Trophoblast cell (in vitro differentiated cells and primary cell): ENCODE results near the gene TTLL5.

Experiments used
- DNase-seq, 2 donors: peaks; one replicate each; pipeline ENCODE4 v3.0.0-alpha.2; 2016
- H2AFZ ChIP-seq: 2 replicates; pipeline ENCODE4 v1.6.1; 2013; ENCODE audit warnings: low read length, moderate library complexity, mild to moderate bottlenecking; ENCODE audit not compliant: insufficient read depth, poor library complexity
- H2AK5ac ChIP-seq: 2 replicates; pipeline ENCODE4 v1.6.1; 2013; ENCODE audit warnings: mild to moderate bottlenecking, low read length
- H2BK120ac ChIP-seq: 2 replicates; pipeline ENCODE4 v1.6.1; 2013; ENCODE audit warnings: low read length, mild to moderate bottlenecking, moderate library complexity; ENCODE audit not compliant: insufficient read depth, poor library complexity
- H2BK12ac ChIP-seq: 2 replicates; pipeline ENCODE4 v1.6.1; 2013; ENCODE audit warnings: mild to moderate bottlenecking, low read length, moderate library complexity
- H2BK5ac ChIP-seq: 2 replicates; pipeline ENCODE4 v1.6.1; 2013; ENCODE audit warnings: low read length, low read depth, moderate library complexity, mild to moderate bottlenecking; ENCODE audit not compliant: poor library complexity
- H3K14ac ChIP-seq: 2 replicates; pipeline ENCODE4 v1.6.1; 2013; ENCODE audit warnings: mild to moderate bottlenecking, low read length
- H3K18ac ChIP-seq: 2 replicates; pipeline ENCODE4 v1.6.1; 2013; ENCODE audit warnings: mild to moderate bottlenecking, low read length
- H3K23ac ChIP-seq: 2 replicates; pipeline ENCODE4 v1.6.1; 2013; ENCODE audit warnings: low read length
- H3K27ac ChIP-seq: 2 replicates; pipeline ENCODE4 v1.5.1; 2013; ENCODE audit warnings: low read depth, mild to moderate bottlenecking, inconsistent platforms, low read length, moderate library complexity
- H3K27me3 ChIP-seq: 2 replicates; pipeline ENCODE4 v1.6.1; 2013; ENCODE audit warnings: inconsistent platforms, mild to moderate bottlenecking, low read length, moderate library complexity; ENCODE audit not compliant: insufficient read depth
- H3K36me3 ChIP-seq, 2 experiments: 1 replicate in 1 of 2; 2 replicates in 1 of 2; pipeline ENCODE4 v1.6.1; 2013; ENCODE audit warnings: low read length in 2 of 2, mild to moderate bottlenecking in 2 of 2, moderate library complexity in 1 of 2; ENCODE audit not compliant: insufficient read depth in 2 of 2, control insufficient read depth in 1 of 2
- H3K4ac ChIP-seq: 2 replicates; pipeline ENCODE4 v1.6.1; 2013; ENCODE audit warnings: low read depth, mild to moderate bottlenecking, low read length, moderate library complexity
- H3K4me1 ChIP-seq, 2 experiments: 1 replicate in 1 of 2; 2 replicates in 1 of 2; pipeline ENCODE4 v1.6.1; 2013; ENCODE audit warnings: low read length in 2 of 2, mild to moderate bottlenecking in 2 of 2, moderate library complexity in 1 of 2; ENCODE audit not compliant: insufficient read depth in 2 of 2, control insufficient read depth in 1 of 2
- H3K4me2 ChIP-seq: 2 replicates; pipeline ENCODE4 v1.6.1; 2013; ENCODE audit warnings: inconsistent platforms, mild to moderate bottlenecking, low read length, moderate library complexity
- H3K4me3 ChIP-seq: 2 replicates; pipeline ENCODE4 v1.5.1; 2013; ENCODE audit warnings: mild to moderate bottlenecking, low read depth, low read length, inconsistent platforms
- H3K79me1 ChIP-seq: one replicate; pipeline ENCODE4 v1.6.1; 2013; ENCODE audit warnings: low read length
- H3K79me2 ChIP-seq: 2 replicates; pipeline ENCODE4 v1.6.1; 2013; ENCODE audit warnings: low read length, mild to moderate bottlenecking; ENCODE audit not compliant: control insufficient read depth, insufficient read depth, poor library complexity
- H3K9ac ChIP-seq: 2 replicates; pipeline ENCODE4 v1.6.1; 2013; ENCODE audit warnings: mild to moderate bottlenecking, low read length
- H3K9me3 ChIP-seq: 2 replicates; pipeline ENCODE4 v1.6.1; 2013; ENCODE audit warnings: low read depth, mild to moderate bottlenecking, control low read depth, inconsistent platforms, low read length; ENCODE audit not compliant: insufficient read depth
- H4K12ac ChIP-seq: 2 replicates; pipeline ENCODE4 v1.6.1; 2013; ENCODE audit warnings: low read depth, mild to moderate bottlenecking, low read length, moderate library complexity
- H4K8ac ChIP-seq: 2 replicates; pipeline ENCODE4 v1.6.1; 2013; ENCODE audit warnings: low read depth, mild to moderate bottlenecking, low read length, moderate library complexity
- H4K91ac ChIP-seq: one replicate; pipeline ENCODE4 v1.6.1; 2013; ENCODE audit warnings: low read depth, mild to moderate bottlenecking, low read length, moderate library complexity
- WGBS: extraction: QIAGEN DNeasy Blood & Tissue Kit; methylation state at CpG from one replicate; pipeline ENCODE4 v1.1.7; 2013; ENCODE audit warnings: missing lambda C conversion rate; ENCODE audit not compliant: insufficient read length, insufficient coverage; ENCODE audit errors: extremely low coverage; 5-methylcytosine and 5-hydroxymethylcytosine counted together

The TTLL5 gene

DNA sequence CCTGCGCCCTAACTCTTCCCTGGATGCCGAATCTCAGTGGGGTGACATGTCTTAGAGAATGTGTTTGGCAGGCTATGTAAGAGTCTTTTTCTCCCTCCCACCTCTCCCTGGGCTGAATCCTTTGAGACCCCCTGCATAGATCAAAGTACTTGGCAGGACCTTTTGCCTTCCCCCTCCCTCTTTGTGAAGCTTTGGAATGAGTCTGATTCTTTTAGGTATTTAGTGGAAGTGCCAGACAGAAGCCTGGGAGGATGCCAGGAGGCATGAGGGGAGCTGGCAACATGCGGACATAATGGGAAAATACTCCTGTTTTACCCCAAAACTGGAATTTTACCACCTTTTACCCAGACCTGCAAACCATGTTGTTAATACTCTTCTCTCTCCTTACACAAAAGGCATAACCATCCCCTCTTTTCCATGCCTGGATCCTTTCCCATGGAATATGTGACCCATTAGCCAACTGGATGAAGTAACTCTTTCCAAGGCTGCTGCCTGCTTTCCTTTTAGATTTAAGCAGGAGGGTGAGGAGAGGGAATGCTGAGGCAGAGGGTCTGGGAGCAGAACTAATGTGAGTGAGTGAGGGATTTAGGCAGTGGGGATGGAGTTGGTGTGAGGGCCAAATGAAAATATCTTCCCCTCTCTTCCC, 41.7 kb downstream of the TTLL5 start:
- no peaks in the 10 kb centered on the region for H3K79me1 ChIP-seq
- no peak overlapping the region for H3K23ac ChIP-seq
- no peak overlapping the region for H2BK120ac ChIP-seq
- H3K9ac ChIP-seq: no peak overlapping the region
- no peak overlapping the region for H2AFZ ChIP-seq
- H3K18ac ChIP-seq: no peak overlapping the region
- no peak overlapping the region for H3K4ac ChIP-seq
- H3K14ac ChIP-seq: no peak overlapping the region
- H3K4me1 ChIP-seq: no peaks in the 10 kb centered on the region
- no peak overlapping the region for H4K91ac ChIP-seq
- DNase-seq: no peak
- no peaks in the 10 kb centered on the region for H3K79me2 ChIP-seq
- H3K27ac ChIP-seq: no peak overlapping the region
- H4K8ac ChIP-seq: no peak overlapping the region
- H3K4me3 ChIP-seq: no peak overlapping the region
- H3K27me3 ChIP-seq: no peaks in the 10 kb centered on the region
- no CpG with 5 or more reads among the region's 3 CpGs for WGBS
- H4K12ac ChIP-seq: no peak overlapping the region
- H2AK5ac ChIP-seq: no peak overlapping the region
- H3K4me2 ChIP-seq: no peak overlapping the region
- peaks cover 13% of the 10 kb centered on the region in 2 experiments for H3K36me3 ChIP-seq
- H2BK5ac ChIP-seq: no peak overlapping the region
- no peak overlapping the region for H2BK12ac ChIP-seq
- no peaks in the 10 kb centered on the region for H3K9me3 ChIP-seq

- no CpG with 5 or more reads among the region's 1 CpG for WGBS
- Histone ChIP-seq H3K79me1 (no peaks in the 10 kb centered on the region), H3K4me1 (no peaks in the 10 kb centered on the region), H3K14ac (no peak overlapping the region), H4K91ac (no peak overlapping the region), H3K9me3 (no peaks in the 10 kb centered on the region), H4K8ac (no peak overlapping the region), H2BK12ac (no peak overlapping the region), H3K9ac (no peak overlapping the region), H3K4ac (no peak overlapping the region), H3K4me3 (no peak overlapping the region), H2AFZ (no peak overlapping the region), H4K12ac (no peak overlapping the region), H3K4me2 (no peak overlapping the region), H3K27ac (no peak overlapping the region), H3K18ac (no peak overlapping the region), H3K23ac (no peak overlapping the region), H2AK5ac (no peak overlapping the region), H2BK120ac (no peak overlapping the region), H3K27me3 (no peaks in the 10 kb centered on the region), H3K79me2 (no peaks in the 10 kb centered on the region), H3K36me3 (peaks cover 13 to 14% of the 10 kb centered on the region in 2 experiments), H2BK5ac (no peak overlapping the region)
- no peak for DNase-seq
Measured at GRCh38 chr14:75703467-75703866, 42.4 kb downstream of the TTLL5 start.

DNA sequence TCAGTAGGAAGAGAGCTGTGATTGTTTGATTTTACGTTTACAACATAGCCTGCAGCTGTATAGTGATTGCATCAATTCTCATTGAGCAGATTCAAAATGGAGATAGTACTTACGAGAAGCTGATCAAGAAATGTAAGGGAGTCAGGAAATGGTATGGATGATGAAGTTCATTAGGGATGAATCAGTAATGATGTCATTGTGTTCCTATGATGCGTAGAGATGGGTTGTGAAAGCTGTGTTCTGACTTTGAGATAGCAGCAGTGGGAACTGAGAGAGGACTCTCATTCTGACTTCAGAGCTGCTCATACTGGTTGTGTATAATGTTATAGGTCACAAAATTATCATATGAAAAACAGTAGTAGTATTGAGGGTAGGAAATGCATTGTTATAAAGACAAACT, 44.0 kb downstream of the TTLL5 start:
- H3K9me3 ChIP-seq: no peaks in the 10 kb centered on the region
- no peak overlapping the region for H3K23ac ChIP-seq
- no peak overlapping the region for H3K9ac ChIP-seq
- no peak overlapping the region for H3K4me3 ChIP-seq
- H3K27ac ChIP-seq: no peak overlapping the region
- H2AFZ ChIP-seq: no peak overlapping the region
- no peaks in the 10 kb centered on the region for H3K4me1 ChIP-seq
- H4K91ac ChIP-seq: no peak overlapping the region
- H4K12ac ChIP-seq: no peak overlapping the region
- no peak overlapping the region for H4K8ac ChIP-seq
- H3K36me3 ChIP-seq: peaks cover 7 to 11% of the 10 kb centered on the region in 2 experiments
- no peak overlapping the region for H2BK5ac ChIP-seq
- H2AK5ac ChIP-seq: no peak overlapping the region
- no peak overlapping the region for H3K4me2 ChIP-seq
- H3K14ac ChIP-seq: no peak overlapping the region
- H3K79me2 ChIP-seq: no peaks in the 10 kb centered on the region
- no peaks in the 10 kb centered on the region for H3K79me1 ChIP-seq
- peak in 1 of 2 donors; percentile 71 for DNase-seq
- WGBS: no CpG with 5 or more reads among the region's 3 CpGs
- no peak overlapping the region for H3K4ac ChIP-seq
- H3K27me3 ChIP-seq: no peaks in the 10 kb centered on the region
- H2BK120ac ChIP-seq: no peak overlapping the region
- no peak overlapping the region for H2BK12ac ChIP-seq
- H3K18ac ChIP-seq: no peak overlapping the region

DNA sequence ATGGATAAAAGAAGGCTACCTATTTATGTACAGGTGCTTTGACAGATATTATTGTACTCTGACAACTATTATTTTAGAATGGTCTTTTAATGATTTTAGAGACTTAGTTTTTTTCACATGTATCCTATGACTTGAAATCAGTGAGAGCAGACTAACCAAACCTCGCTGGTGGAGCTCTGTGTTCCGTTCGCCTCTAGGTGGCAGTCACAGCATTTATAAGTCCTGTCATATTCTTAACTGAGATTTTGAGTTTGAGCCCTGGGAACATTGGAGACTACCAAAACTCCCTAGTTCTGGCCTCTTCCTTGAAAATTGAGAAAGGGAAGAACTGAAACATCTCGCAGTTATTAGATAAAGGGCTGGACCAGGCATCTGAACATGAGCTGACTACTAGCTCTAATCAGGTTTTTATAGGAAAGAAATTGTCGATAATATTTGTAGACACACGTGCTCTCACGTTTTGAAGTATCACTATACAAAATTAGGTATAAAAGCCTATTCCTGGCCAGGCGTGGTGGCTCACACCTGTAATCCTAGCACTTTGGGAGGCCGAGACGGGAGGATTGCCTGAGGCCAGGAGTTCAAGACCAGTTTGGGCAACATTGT, 48.3 kb downstream of the TTLL5 start:
- H4K8ac ChIP-seq: no peak overlapping the region
- H2BK12ac ChIP-seq: no peak overlapping the region
- peak; percentile 67 to 90 for DNase-seq
- no peaks in the 10 kb centered on the region for H3K9me3 ChIP-seq
- no peak overlapping the region for H3K18ac ChIP-seq
- WGBS: no CpG with 5 or more reads among the region's 10 CpGs
- H3K4me1 ChIP-seq: peaks cover 4% of the 10 kb centered on the region in 2 experiments
- H4K91ac ChIP-seq: peak overlapping the region; percentile 6
- peaks cover 0 to 5% of the 10 kb centered on the region in 2 experiments for H3K36me3 ChIP-seq
- H3K27me3 ChIP-seq: no peaks in the 10 kb centered on the region
- H3K4ac ChIP-seq: no peak overlapping the region
- peaks cover 6% of the 10 kb centered on the region for H3K79me1 ChIP-seq
- no peak overlapping the region for H3K4me2 ChIP-seq
- H3K79me2 ChIP-seq: no peaks in the 10 kb centered on the region
- no peak overlapping the region for H3K27ac ChIP-seq
- no peak overlapping the region for H2BK5ac ChIP-seq
- no peak overlapping the region for H2AK5ac ChIP-seq
- no peak overlapping the region for H3K14ac ChIP-seq
- no peak overlapping the region for H3K4me3 ChIP-seq
- no peak overlapping the region for H2AFZ ChIP-seq
- H3K23ac ChIP-seq: no peak overlapping the region
- H4K12ac ChIP-seq: no peak overlapping the region
- no peak overlapping the region for H2BK120ac ChIP-seq
- H3K9ac ChIP-seq: no peak overlapping the region
